K562 (cell line): ENCODE measurements around the gene OLR1. TPM values are rescaled to one million over a fixed set of nuclear protein-coding genes. Genes with fewer than 3 reads are reported as not detected.

Source experiments
- ATAC-seq: fragments of 200-7000 bp; cut with Tn5 transposase; 3 replicates; pipeline ENCODE4 v1.9.1; 2020; ENCODE audit warnings: moderate library complexity
- BruUV-seq: library from RNA; stranded (reverse); fragments of 400-500 nt; replicated peaks from 2 replicates; lab custom pipeline; 2021; lab: Mats Ljungman, UMichigan
- CTCF ChIA-PET: fragments of 300-600 bp; formaldehyde crosslinking; extraction: SDS; loops from one replicate; lab custom pipeline; 2021; ENCODE audit warnings: low intra/inter-chr PET ratio; lab: Yijun Ruan, JAX
- POLR2A ChIA-PET: fragments of 300-600, 350-650 bp; sonication (Branson Sonifier 250); formaldehyde crosslinking; extraction: SDS; loops from one replicate; lab custom pipeline; 2021; ENCODE audit warnings: antibody characterized with exemption, inconsistent platforms; lab: Yijun Ruan, JAX
- DNase-seq, 4 experiments: peaks; one replicate each; pipeline versions ENCODE4 v3.0.0 to v3.0.0-alpha.2; 2011 to 2018; ENCODE audit warnings: low spot score in 3 of 4, mixed read lengths in 3 of 4; ENCODE audit errors: extremely low read depth in 1 of 4
- FAIRE-seq: peaks from 2 replicates; lab custom pipeline; 2011; peaks lifted over from hg19 to GRCh38; lab: Jason Lieb, UNC
- H2AFZ ChIP-seq: 2 replicates; pipeline ENCODE4 v1.6.0; 2011; ENCODE audit warnings: low read depth, low read length, control low read depth, inconsistent platforms
- H3K27ac ChIP-seq: fragments of 200-600 bp; 3 replicates; pipeline ENCODE4 v1.8.0; 2011; ENCODE audit warnings: low read depth, mild to moderate bottlenecking, control low read depth, inconsistent platforms, low read length, moderate library complexity, mixed read lengths; ENCODE audit errors: extremely low read depth
- H3K27me3 ChIP-seq, 2 experiments: fragments of 300-600 bp in 1 of 2; 2 replicates in 1 of 2; 3 replicates in 1 of 2; pipeline versions ENCODE4 v1.6.0 to v1.8.0; 2011; ENCODE audit warnings: inconsistent platforms in 2 of 2, low read length in 2 of 2, mild to moderate bottlenecking in 1 of 2, mixed read lengths in 1 of 2, moderate library complexity in 1 of 2; ENCODE audit not compliant: control insufficient read depth in 2 of 2, insufficient read depth in 2 of 2
- H3K36me3 ChIP-seq: fragments of 300-600 bp; 3 replicates; pipeline ENCODE4 v1.8.0; 2011; ENCODE audit warnings: mild to moderate bottlenecking, low read length, inconsistent platforms; ENCODE audit not compliant: control insufficient read depth, insufficient read depth
- H3K4me1 ChIP-seq, 2 experiments: fragments of 200-600 bp in 1 of 2; replicated peaks in 1 of 2; 2 replicates in 1 of 2; 3 replicates in 1 of 2; pipeline versions ENCODE4 v1.5.1 to v1.8.0; 2011; ENCODE audit warnings: inconsistent platforms in 2 of 2, low read length in 2 of 2, mild to moderate bottlenecking in 1 of 2, mixed read lengths in 1 of 2, moderate library complexity in 1 of 2; ENCODE audit not compliant: control insufficient read depth in 2 of 2, insufficient read depth in 2 of 2
- H3K4me2 ChIP-seq: 2 replicates; pipeline ENCODE4 v1.6.1; 2011; ENCODE audit warnings: low read length, control low read depth, inconsistent platforms, mixed read lengths; ENCODE audit not compliant: insufficient read depth
- H3K4me3 ChIP-seq: fragments of 200-600 bp; sonication (generic), shearing (Covaris generic); 2 replicates; pipeline ENCODE4 v1.5.1; 2016; ENCODE audit warnings: control low read depth, inconsistent platforms
- H3K79me2 ChIP-seq: fragments of 200-600 bp; 3 replicates; pipeline ENCODE4 v1.8.0; 2011; ENCODE audit warnings: low read length, inconsistent platforms; ENCODE audit not compliant: control insufficient read depth, insufficient read depth
- H3K9ac ChIP-seq, 2 experiments: 2 replicates each; pipeline versions ENCODE4 v1.6.0 to v1.6.1; 2011; ENCODE audit warnings: low read depth in 2 of 2, low read length in 2 of 2, control low read depth in 1 of 2, inconsistent platforms in 1 of 2, mild to moderate bottlenecking in 1 of 2, mixed read lengths in 1 of 2; ENCODE audit not compliant: insufficient read depth in 1 of 2
- H3K9me1 ChIP-seq: one replicate; pipeline ENCODE4 v1.6.0; 2011; ENCODE audit warnings: inconsistent platforms, mild to moderate bottlenecking, low read length, moderate library complexity; ENCODE audit not compliant: control insufficient read depth, insufficient read depth
- H3K9me3 ChIP-seq: replicated peaks from 2 replicates; pipeline ENCODE4 v1.5.1; 2011; ENCODE audit warnings: low read depth, low read length, inconsistent platforms; ENCODE audit not compliant: control insufficient read depth, insufficient read depth
- H4K20me1 ChIP-seq: replicated peaks from 2 replicates; pipeline ENCODE4 v1.6.1; 2011; ENCODE audit warnings: low read length, inconsistent platforms, mixed read lengths; ENCODE audit not compliant: control insufficient read depth, insufficient read depth
- CBX8 ChIP-seq: fragments of 200-600 bp; sonication (generic); IDR thresholded peaks from 2 replicates; pipeline ENCODE4 v1.6.1; 2012; ENCODE audit warnings: borderline replicate concordance, mixed run types, low read depth, mild to moderate bottlenecking, moderate library complexity, mixed read lengths, low read length, control low read depth, inconsistent platforms; ENCODE audit not compliant: poor library complexity, severe bottlenecking; ENCODE audit errors: extremely low read depth
- E2F3 ChIP-seq: fragments of 250-450 bp; sonication (Bioruptor Pico); IDR thresholded peaks from 2 replicates; pipeline ENCODE4 v1.4.0; 2020; ENCODE audit warnings: mild to moderate bottlenecking
- MTA2 ChIP-seq: fragments of 450-650 bp; IDR thresholded peaks from 2 replicates; pipeline ENCODE4 v1.6.1; 2016; ENCODE audit warnings: low read depth
- MYNN ChIP-seq, 2 experiments: sonication (generic); formaldehyde crosslinking in 1 of 2; IDR thresholded peaks; 2 replicates each; pipeline versions ENCODE4 v1.5.0 to v1.6.1; 2016 to 2020; ENCODE audit warnings: antibody characterized with exemption in 1 of 2, missing genetic modification reagents in 1 of 2
- NFIC ChIP-seq: fragments of 450-650 bp; IDR thresholded peaks from 2 replicates; pipeline ENCODE4 v1.6.1; 2017; ENCODE audit warnings: mild to moderate bottlenecking, inconsistent platforms
- TFE3 ChIP-seq: fragments of 450-650 bp; formaldehyde crosslinking; IDR thresholded peaks from 2 replicates; pipeline ENCODE4 v1.4.0; 2020; ENCODE audit warnings: mild to moderate bottlenecking, mixed read lengths
- ZNF140 ChIP-seq: fragments of 250-450 bp; sonication (Bioruptor Pico); IDR thresholded peaks from 2 replicates; pipeline ENCODE4 v1.8.0; 2021; ENCODE audit warnings: moderate library complexity, mild to moderate bottlenecking, inconsistent platforms
- ZNF280A ChIP-seq: fragments of 450-650 bp; IDR thresholded peaks from 2 replicates; pipeline ENCODE4 v1.6.1; 2018; ENCODE audit warnings: mild to moderate bottlenecking, low read depth; ENCODE audit not compliant: partially characterized antibody
- ZNF282 ChIP-seq: sonication (generic); formaldehyde crosslinking; IDR thresholded peaks from 2 replicates; pipeline ENCODE4 v1.8.1; 2023; ENCODE audit warnings: missing genetic modification reagents
- ZNF354B ChIP-seq: fragments of 250-450 bp; sonication (Bioruptor Pico); IDR thresholded peaks from 2 replicates; pipeline ENCODE4 v1.4.0; 2020
- ZNF395 ChIP-seq: fragments of 200-800 bp; sonication (Bioruptor generic); IDR thresholded peaks from 2 replicates; pipeline ENCODE4 v1.6.1; 2017; ENCODE audit warnings: missing genetic modification characterization, missing compliant biosample characterization
- ZNF512 ChIP-seq: IDR thresholded peaks from 2 replicates; pipeline ENCODE4 v1.6.1; 2016; ENCODE audit warnings: missing genetic modification characterization, missing compliant biosample characterization
- ZNF695 ChIP-seq: fragments of 450-650 bp; formaldehyde crosslinking; IDR thresholded peaks from 2 replicates; pipeline ENCODE4 v1.4.0; 2020; ENCODE audit warnings: mild to moderate bottlenecking, moderate library complexity
- WGBS: fragments of 100-300 bp; shearing (Covaris generic); methylation state at CpG from one replicate; pipeline ENCODE4 v1.1.6; 2016; ENCODE audit warnings: low coverage, mixed read lengths; ENCODE audit not compliant: insufficient coverage; ENCODE audit errors: missing lambda C conversion rate; 5-methylcytosine and 5-hydroxymethylcytosine counted together
- in situ Hi-C: fragments of 300-500 bp; cut with MboI; formaldehyde crosslinking; loops from 4 replicates; pipeline ENCODE4 v1.15.0; 2018; ENCODE audit warnings: inconsistent platforms, mixed read lengths
- intact Hi-C: fragments of 100-400 bp; cut with micrococcal nuclease; formaldehyde crosslinking; loops from 2 replicates; pipeline ENCODE4 v1.14.2; 2022
- polyA plus RNA-seq, 8 experiments: library from polyadenylated mRNA; depleted of rRNA in 4 of 8; stranded (reverse) in 5 of 8; unstranded in 3 of 8; fragments of >200 nt; fragmentation: Nextera tagmentation in 2 of 8; fragmentation: Illumina TruSeq in 1 of 8; extraction: Ambion mirVana in 2 of 8; extraction: Trizol in 1 of 8; gene quantifications; 2 replicates each; pipeline versions ENCODE4 v1.2.1 to v1.2.3, GENCODE V29; 2011 to 2014; ENCODE audit warnings: inconsistent platforms in 1 of 8, missing spikeins in 1 of 8
- total RNA-seq, 7 experiments: library from RNA; depleted of rRNA in 6 of 7; stranded (reverse); fragments of >200 nt in 6 of 7; fragmentation: Illumina TruSeq in 2 of 7; extraction: Trizol in 2 of 7; gene quantifications; 2 replicates each; pipeline versions ENCODE4 v1.2.1 to v1.2.3, GENCODE V29; 2011 to 2021; ENCODE audit warnings: low replicate concordance in 1 of 7

OLR1 gene
- total and polyA plus RNA-seq, 9 of the 15 experiments (the other 6 are each of a cell fraction or from before 2014, with no cell fraction given): not detected

- TF ChIP-seq ZNF280A (no peak), E2F3 (no peak), ZNF140 (CRISPR knock-in tag) (no peak), ZNF395 (CRISPR knock-in tag) (no peak), MTA2 (no peak), ZNF695 (CRISPR knock-in tag) (no peak), TFE3 (CRISPR knock-in tag) (no peak), ZNF512 (tag) (no peak), MYNN (IDR thresholded peaks at IDR 0.05) (no peak), MYNN (CRISPR knock-in tag; IDR thresholded peaks at IDR 0.05) (no peak), NFIC (no peak), CBX8 (no peak), ZNF354B (CRISPR knock-in tag) (no peak), ZNF282 (CRISPR knock-in tag) (no peak)
- no peaks in the 10 kb centered on the region for H3K9me1 ChIP-seq
- H3K27ac ChIP-seq: no peak overlapping the region
- in situ Hi-C loops (no loop called here), intact Hi-C loops (no loop called here)
- no peak for FAIRE-seq
- POLR2A ChIA-PET: no interaction called here
- no peak overlapping the region for H3K4me2 ChIP-seq
- no peaks in the 10 kb centered on the region for H3K4me1 ChIP-seq
- H2AFZ ChIP-seq: no peak overlapping the region
- H3K79me2 ChIP-seq: no peaks in the 10 kb centered on the region
- no peaks in the 10 kb centered on the region for H4K20me1 ChIP-seq
- no TSS peak for BruUV-seq
- 0% methylated on average over 3 of the region's 3 CpGs for WGBS
- H3K4me3 ChIP-seq: no peak overlapping the region
- no peak for ATAC-seq
- no peak overlapping the region for H3K9ac ChIP-seq
- DNase-seq: no peak
- CTCF ChIA-PET: no interaction called here
- no peaks in the 10 kb centered on the region for H3K36me3 ChIP-seq
- H3K9me3 ChIP-seq: no peaks in the 10 kb centered on the region
- no peaks in the 10 kb centered on the region; a peak in 1 of 5 replicates for H3K27me3 ChIP-seq
These were observed 2.8 kb downstream of the OLR1 start for GRCh38 chr12:10169104-10169503.
